Skin of body (tissue), 2 donors: Measurements from ENCODE around the gene PRKG1. TPM values are rescaled to one million over a fixed set of nuclear protein-coding genes. Genes with fewer than 3 reads are reported as not detected.

ENCODE experiments used
- DNase-seq: peaks from one replicate; lab custom pipeline; 2025; lab: John Stamatoyannopoulos, UW
- total RNA-seq: library from RNA; depleted of rRNA; stranded (reverse); fragments of >200 nt; gene quantifications from one replicate; pipeline ENCODE4 v1.2.3, GENCODE V29; 2014

The PRKG1 gene
- total RNA-seq, 1 donor from 2014 or later = 41.8 TPM

- no peak for DNase-seq
Observed at GRCh38 chr10:51911723-51912122, 837.4 kb downstream of the PRKG1 start.

- DNase-seq = no peak
Observed at GRCh38 chr10:51915031-51915542, 840.8 kb downstream of the PRKG1 start.

- peak; percentile 16 for DNase-seq
Observed at GRCh38 chr10:51918440-51918839, 844.2 kb downstream of the PRKG1 start.

GRCh38 chr10:51918884-51919325, 844.6 kb downstream of the PRKG1 start:
- DNase-seq = peak; percentile 49

GRCh38 chr10:51920672-51921071, 846.4 kb downstream of the PRKG1 start:
- DNase-seq = no peak

- DNase-seq = no peak
Observed at GRCh38 chr10:51924359-51924758, 850.1 kb downstream of the PRKG1 start.

GRCh38 chr10:51926337-51926736, 852.0 kb downstream of the PRKG1 start:
- no peak for DNase-seq

GRCh38 chr10:51928162-51928561, 853.9 kb downstream of the PRKG1 start:
- DNase-seq = no peak

GRCh38 chr10:51932530-51932929, 858.2 kb downstream of the PRKG1 start:
- DNase-seq = no peak

- DNase-seq = no peak
Observed at GRCh38 chr10:51934373-51934772, 860.1 kb downstream of the PRKG1 start.

GRCh38 chr10:51935341-51935740, 861.1 kb downstream of the PRKG1 start:
- DNase-seq = no peak

- DNase-seq = peak; percentile 63
Observed at GRCh38 chr10:51937308-51938140, 863.2 kb downstream of the PRKG1 start.

GRCh38 chr10:51950371-51950995, 876.2 kb downstream of the PRKG1 start:
- no peak for DNase-seq

- peak; percentile 28 for DNase-seq
Observed at GRCh38 chr10:51950996-51951555, 876.8 kb downstream of the PRKG1 start.

- no peak for DNase-seq
Observed at GRCh38 chr10:51951601-51952000, 877.3 kb downstream of the PRKG1 start.

GRCh38 chr10:51952056-51952455, 877.8 kb downstream of the PRKG1 start:
- DNase-seq = peak; percentile 55

- DNase-seq = no peak
Observed at GRCh38 chr10:51955696-51956095, 881.4 kb downstream of the PRKG1 start.

- DNase-seq = no peak
Observed at GRCh38 chr10:51956822-51957221, 882.5 kb downstream of the PRKG1 start.

- DNase-seq = peak; percentile 90
Observed at GRCh38 chr10:51960494-51960895, 886.2 kb downstream of the PRKG1 start.

- DNase-seq = no peak
Observed at GRCh38 chr10:51961401-51961800, 887.1 kb downstream of the PRKG1 start.

GRCh38 chr10:51964630-51965029, 890.3 kb downstream of the PRKG1 start:
- no peak for DNase-seq

GRCh38 chr10:51965451-51965850, 891.2 kb downstream of the PRKG1 start:
- DNase-seq = no peak
